MM.1S (cell line): Measurements from ENCODE around the gene MEGF6.

Experiments used
- CTCF ChIP-seq: fragments of 300-600 bp; sonication (generic); IDR thresholded peaks from 2 replicates; pipeline ENCODE4 v1.5.1; 2016; ENCODE audit warnings: antibody characterized with exemption, low read length, mixed read lengths
- EZH2 ChIP-seq: fragments of 300-600 bp; sonication (generic); optimal IDR thresholded peaks from 2 replicates; pipeline ENCODE3; 2017; ENCODE audit warnings: low read depth, mild to moderate bottlenecking, antibody characterized with exemption, low read length, mixed read lengths
- EZH2phosphoT487 ChIP-seq: fragments of 300-600 bp; sonication (generic); IDR thresholded peaks from 2 replicates; pipeline ENCODE4 v1.6.1; 2018; ENCODE audit warnings: antibody characterized with exemption, low read length

GRCh38 chr1:3510136-3510955, 101.0 kb downstream of the MEGF6 start:
- TF ChIP-seq CTCF, result no peak
- no peak for TF ChIP-seq EZH2phosphoT487
- no peak for TF ChIP-seq EZH2
